Aorta (tissue), 5 donors: ENCODE results near the gene CISH. TPM values are rescaled to one million over a fixed set of nuclear protein-coding genes. Genes with fewer than 3 reads are reported as not detected.

Experiments
- ATAC-seq: fragments of 200-7000 bp; cut with Tn5 transposase; one replicate; pipeline ENCODE4 v1.9.1; 2022; ENCODE audit warnings: moderate library complexity; ENCODE audit not compliant: low FRiP score
- DNase-seq, 2 donors: peaks; one replicate each; pipeline ENCODE4 v3.0.0-alpha.2; 2020
- H3K27ac ChIP-seq, 2 donors: one replicate each; pipeline ENCODE4 v1.5.1; 2013; ENCODE audit warnings: low read length in 2 of 2, mild to moderate bottlenecking in 2 of 2, moderate library complexity in 2 of 2, control low read depth in 1 of 2, inconsistent platforms in 1 of 2, low read depth in 1 of 2
- H3K27me3 ChIP-seq, 2 donors: one replicate each; pipeline ENCODE4 v1.6.1; 2013; ENCODE audit warnings: control low read depth in 1 of 2, low read length in 1 of 2, mild to moderate bottlenecking in 1 of 2, moderate library complexity in 1 of 2; ENCODE audit not compliant: insufficient read depth in 2 of 2, control insufficient read depth in 1 of 2
- H3K36me3 ChIP-seq, 2 donors: one replicate each; pipeline ENCODE4 v1.6.1; 2013; ENCODE audit warnings: control low read depth in 1 of 2, low read length in 1 of 2, mild to moderate bottlenecking in 1 of 2; ENCODE audit not compliant: insufficient read depth in 2 of 2, control insufficient read depth in 1 of 2
- H3K4me1 ChIP-seq, 2 donors: one replicate each; pipeline ENCODE4 v1.6.1; 2013; ENCODE audit warnings: low read length in 2 of 2, control low read depth in 1 of 2, mild to moderate bottlenecking in 1 of 2, moderate library complexity in 1 of 2; ENCODE audit not compliant: insufficient read depth in 2 of 2, control insufficient read depth in 1 of 2
- H3K4me3 ChIP-seq, 2 donors: one replicate each; pipeline ENCODE4 v1.5.1; 2013; ENCODE audit warnings: low read length in 2 of 2, control low read depth in 1 of 2, mild to moderate bottlenecking in 1 of 2
- H3K9me3 ChIP-seq: one replicate; pipeline ENCODE4 v1.6.1; 2013; ENCODE audit warnings: mild to moderate bottlenecking, low read length; ENCODE audit not compliant: control insufficient read depth
- WGBS, 2 donors: extraction: QIAGEN DNeasy Blood & Tissue Kit; methylation state at CpG; one replicate each; pipeline ENCODE4 v1.1.7; 2013; 5-methylcytosine and 5-hydroxymethylcytosine counted together
- intact Hi-C, 2 donors: fragments of 100-400 bp; cut with DNase I; formaldehyde crosslinking; loops; one replicate each; pipeline versions ENCODE4 v1.14.2 to v1.15.0; 2022
- long read RNA-seq, 2 donors: library from polyadenylated mRNA; unstranded; transcript quantifications; one replicate each; pipeline ENCODE4 v2.0.0, GENCODE V29; 2020 to 2021
- polyA plus RNA-seq, 2 donors: library from polyadenylated mRNA; stranded (reverse); fragments of 200-250 nt; gene quantifications; one replicate each; pipeline ENCODE4 v1.2.3, GENCODE V29; 2013
- total RNA-seq, 2 donors: library from RNA; stranded (reverse); fragmentation: NEBNext Ultra II Directional; extraction: Animal tissue kit (Norgen Biotek cat#: 25700); gene quantifications; one replicate each; pipeline ENCODE4 v1.2.1, GENCODE V29; 2021
- donor health status: healthy with polysubstance abuse.
- donor health status: Bipolar disorder and iron deficiency.
- donor health status: DM: no; HTN: no; CAD: no.
- donor health status: DM: no; HTN: no; CAD: no.
- donor health status: DM: yes; HTN: yes; CAD: no.

Gene CISH, protein sequence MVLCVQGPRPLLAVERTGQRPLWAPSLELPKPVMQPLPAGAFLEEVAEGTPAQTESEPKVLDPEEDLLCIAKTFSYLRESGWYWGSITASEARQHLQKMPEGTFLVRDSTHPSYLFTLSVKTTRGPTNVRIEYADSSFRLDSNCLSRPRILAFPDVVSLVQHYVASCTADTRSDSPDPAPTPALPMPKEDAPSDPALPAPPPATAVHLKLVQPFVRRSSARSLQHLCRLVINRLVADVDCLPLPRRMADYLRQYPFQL
- total RNA-seq (10 to 100 TPM in 1 of 2 donors, 1 to 10 TPM in 1; 8.3 to 10.1 TPM), polyA plus RNA-seq (1 to 10 TPM; 1.5 to 3.6 TPM)
- long read RNA-seq, donor 1, full-length matches to known transcripts = 15 of 22 reads
- long read RNA-seq, donor 1, partial matches to known transcripts = 7 of 22 reads
- long read RNA-seq, donor 1, other reads (novel, unspliced or antisense) = 0 of 22 reads
- long read RNA-seq, donor 2, full-length matches to known transcripts = 1 of 2 reads
- long read RNA-seq, donor 2, partial matches to known transcripts = 1 of 2 reads
- long read RNA-seq, donor 2, other reads (novel, unspliced or antisense) = 0 of 2 reads

DNA sequence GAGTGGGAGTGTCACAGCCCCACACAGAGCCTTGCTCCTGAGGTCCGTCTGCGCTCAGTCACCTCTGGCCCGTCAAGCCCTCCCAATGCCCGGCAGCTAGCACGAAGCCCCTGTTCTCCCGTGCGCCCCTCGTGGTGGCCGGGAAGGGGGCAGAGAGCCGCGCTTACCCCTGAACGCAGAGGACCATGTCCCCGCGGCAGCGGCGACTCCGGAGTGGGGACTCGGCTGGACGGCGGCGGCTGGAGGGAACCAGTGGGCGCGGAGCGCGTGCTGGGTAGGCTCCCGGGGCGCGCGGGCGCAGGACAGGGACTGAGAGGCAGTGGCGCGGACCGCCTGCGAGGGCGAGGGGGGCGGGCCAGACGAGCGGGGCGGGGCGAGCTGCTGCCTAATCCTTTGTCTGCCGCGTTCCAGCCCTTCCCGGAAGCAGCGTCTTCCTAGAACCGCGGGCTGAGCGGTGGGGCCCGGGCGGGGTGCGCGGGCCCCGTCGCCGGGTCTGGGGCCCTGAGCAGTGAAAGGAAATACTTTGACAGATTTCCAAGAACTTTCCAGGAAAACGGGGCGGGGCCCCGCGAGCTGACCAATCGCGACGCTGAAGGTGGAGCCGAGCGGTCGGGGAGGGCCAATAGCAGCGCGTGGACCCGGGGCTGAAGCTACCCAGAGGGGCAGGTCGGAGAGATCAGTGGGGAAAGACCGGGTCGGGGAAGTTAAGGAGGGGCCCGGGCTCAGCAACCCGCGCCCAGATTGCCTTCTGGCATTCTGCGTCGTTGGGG, at the start of gene CISH:
TSS of gene CISH (minus strand) at position 311 of the 770 bp plus-strand sequence. CDS start at position 187, 124 bp downstream.
- peak; percentile 90 for ATAC-seq
- intact Hi-C loops = loop anchor here in 1 of 2 donors (1.0 to 5.0 kb wide), 3 partner anchors 9 to 259 kb away; partner anchors contain the start of genes CYB561D2 and NPRL2
- peak; percentile 97 to 98 for DNase-seq
- peak within 1 kb of the TSS in 1 of 2 donors; percentile 2 for H3K27ac ChIP-seq
- H3K27me3 ChIP-seq = no peaks in the 10 kb centered on the region
- H3K4me3 ChIP-seq = peak within 1 kb of the TSS; percentile 7 to 61
- H3K9me3 ChIP-seq = no peaks in the 10 kb centered on the region
- no peaks in the 10 kb centered on the region for H3K4me1 ChIP-seq
- no peaks in the 10 kb centered on the region for H3K36me3 ChIP-seq
- 0 to 2% methylated on average over 54 to 75 of the region's 75 CpGs for WGBS, 2 donors

DNA sequence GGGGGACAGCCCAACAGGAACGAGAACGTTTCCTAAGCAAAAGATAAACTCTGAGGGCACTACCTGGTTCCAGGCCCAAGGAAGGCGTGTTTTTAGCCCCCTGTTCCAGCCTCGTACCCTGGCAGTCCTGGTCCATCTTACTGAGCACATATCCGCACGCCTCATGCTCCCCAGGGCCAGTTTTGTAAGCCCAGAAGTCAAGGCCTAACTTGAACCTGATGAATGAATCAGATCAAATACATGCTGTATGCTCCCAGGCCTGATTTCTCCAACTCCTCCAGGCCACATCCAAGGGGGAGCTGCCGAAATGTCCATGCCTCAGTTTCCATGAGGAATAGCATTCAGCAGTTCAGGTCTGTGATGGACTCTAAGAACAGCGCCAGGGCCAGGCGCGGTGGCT, 48.8 kb upstream of the CISH start:
- DNase-seq = peak in 1 of 2 donors; percentile 46
- ATAC-seq = no peak
- 95 to 96% methylated on average over 10 of the region's 10 CpGs for WGBS, 2 donors
- intact Hi-C loops = no loop called here
- Histone ChIP-seq H3K4me3 (no peak overlapping the region), H3K27ac (no peak overlapping the region), H3K36me3 (no peaks in the 10 kb centered on the region), H3K27me3 (no peaks in the 10 kb centered on the region), H3K4me1 (no peaks in the 10 kb centered on the region), H3K9me3 (no peaks in the 10 kb centered on the region)

DNA sequence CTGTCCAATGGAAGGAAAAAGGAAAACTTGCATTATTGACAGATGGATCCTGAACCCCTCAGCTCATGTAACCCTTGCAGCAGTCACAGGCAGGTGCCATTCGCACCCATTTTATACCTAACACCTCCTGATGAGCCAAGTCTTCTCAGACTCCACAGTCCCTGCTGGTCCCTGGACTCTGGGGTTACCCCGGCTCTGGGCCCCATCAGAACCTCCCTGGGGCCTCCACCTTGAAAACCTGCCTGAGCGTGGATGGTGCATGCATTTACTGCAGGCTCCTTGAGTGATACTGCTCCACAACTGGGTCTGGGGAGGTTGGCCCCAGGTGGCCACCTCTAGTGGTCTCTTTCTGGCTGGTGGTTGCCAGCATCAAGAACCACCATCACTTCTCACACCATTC, 47.3 kb upstream of the CISH start:
- Histone ChIP-seq H3K27me3 (no peaks in the 10 kb centered on the region), H3K9me3 (no peaks in the 10 kb centered on the region), H3K4me1 (no peaks in the 10 kb centered on the region), H3K27ac (no peak overlapping the region), H3K36me3 (no peaks in the 10 kb centered on the region), H3K4me3 (no peak overlapping the region)
- intact Hi-C loops = no loop called here
- 95 to 96% methylated on average over 3 of the region's 3 CpGs for WGBS, 2 donors
- peak in 1 of 2 donors; percentile 51 for DNase-seq
- ATAC-seq = no peak

DNA sequence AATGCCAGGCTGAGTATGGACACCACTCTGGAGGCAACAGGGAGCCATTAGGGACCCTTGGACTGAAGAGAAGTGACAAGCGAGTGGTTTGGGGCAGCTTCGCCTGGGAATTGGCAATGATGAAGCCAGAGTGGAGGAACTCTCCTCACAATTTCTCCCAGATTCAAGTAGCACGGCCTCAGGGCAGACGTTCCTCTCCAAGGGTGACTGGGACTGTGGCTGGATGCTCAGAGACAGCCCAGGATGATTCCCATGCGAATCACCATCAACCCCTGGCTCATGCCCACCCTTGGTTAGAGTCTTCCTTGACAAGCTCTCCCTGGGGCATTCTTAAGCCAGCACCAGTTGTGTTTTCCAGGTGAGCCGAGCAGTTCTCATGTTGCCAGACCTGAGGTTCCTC, 46.8 kb upstream of the CISH start:
- Histone ChIP-seq H3K9me3 (no peaks in the 10 kb centered on the region), H3K27ac (no peak overlapping the region), H3K27me3 (no peaks in the 10 kb centered on the region), H3K36me3 (no peaks in the 10 kb centered on the region), H3K4me3 (no peak overlapping the region), H3K4me1 (no peaks in the 10 kb centered on the region)
- ATAC-seq = no peak
- intact Hi-C loops = no loop called here
- DNase-seq = peak in 1 of 2 donors; percentile 27
- WGBS, 2 donors = 92 to 95% methylated on average over 6 of the region's 6 CpGs

DNA sequence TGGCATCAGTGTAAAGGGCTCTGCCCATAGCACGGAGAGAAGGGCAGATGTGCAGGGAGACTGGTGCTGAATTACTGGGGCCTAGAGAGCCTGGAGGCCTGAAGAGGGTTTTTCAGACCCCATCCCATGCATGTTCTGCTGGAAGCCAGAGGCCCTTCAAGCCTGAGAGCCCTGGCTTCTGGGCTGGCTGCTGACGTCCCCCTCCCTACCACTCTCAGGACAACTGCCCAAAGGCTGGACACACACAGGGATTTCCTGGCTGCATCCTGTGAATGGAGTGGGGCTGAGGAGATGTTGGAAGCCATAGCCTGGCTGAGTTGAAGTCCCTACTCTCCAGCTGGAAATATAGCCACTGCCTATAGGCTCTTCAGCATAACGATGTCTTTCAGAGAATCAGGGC, 46.2 kb upstream of the CISH start:
- DNase-seq = peak in 1 of 2 donors; percentile 35
- Histone ChIP-seq H3K9me3 (no peaks in the 10 kb centered on the region), H3K4me1 (no peaks in the 10 kb centered on the region), H3K4me3 (no peak overlapping the region), H3K27ac (no peak overlapping the region), H3K27me3 (no peaks in the 10 kb centered on the region), H3K36me3 (no peaks in the 10 kb centered on the region)
- ATAC-seq = no peak
- intact Hi-C loops = no loop called here
- WGBS, 2 donors = 95 to 98% methylated on average over 3 of the region's 3 CpGs

DNA sequence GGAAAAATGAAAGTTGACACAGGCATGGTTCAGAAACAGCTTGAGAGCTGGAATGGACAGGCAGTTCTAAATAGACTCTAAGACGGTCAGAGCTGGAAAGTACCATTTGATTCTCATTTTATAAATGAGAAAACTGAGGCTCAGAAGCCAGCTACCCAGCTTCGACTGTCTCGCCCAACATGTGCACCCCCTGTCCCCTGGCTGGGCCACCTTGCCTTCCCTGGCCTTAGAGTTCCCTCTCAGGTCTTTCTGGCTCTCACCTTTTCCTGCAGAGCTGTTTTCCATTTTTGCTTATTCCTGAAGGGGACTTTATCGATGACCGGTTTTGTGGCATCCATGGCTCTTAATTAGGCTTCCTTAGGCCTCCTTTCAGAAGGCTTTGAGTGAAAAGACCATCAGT, 45.8 kb upstream of the CISH start:
- WGBS, 2 donors = 95 to 97% methylated on average over 5 of the region's 5 CpGs
- H3K27me3 ChIP-seq = no peaks in the 10 kb centered on the region
- intact Hi-C loops = no loop called here
- H3K36me3 ChIP-seq = no peaks in the 10 kb centered on the region
- no peak for ATAC-seq
- H3K27ac ChIP-seq = no peak overlapping the region
- no peaks in the 10 kb centered on the region for H3K4me1 ChIP-seq
- DNase-seq = peak in 1 of 2 donors; percentile 26
- no peaks in the 10 kb centered on the region for H3K9me3 ChIP-seq
- H3K4me3 ChIP-seq = no peak overlapping the region

DNA sequence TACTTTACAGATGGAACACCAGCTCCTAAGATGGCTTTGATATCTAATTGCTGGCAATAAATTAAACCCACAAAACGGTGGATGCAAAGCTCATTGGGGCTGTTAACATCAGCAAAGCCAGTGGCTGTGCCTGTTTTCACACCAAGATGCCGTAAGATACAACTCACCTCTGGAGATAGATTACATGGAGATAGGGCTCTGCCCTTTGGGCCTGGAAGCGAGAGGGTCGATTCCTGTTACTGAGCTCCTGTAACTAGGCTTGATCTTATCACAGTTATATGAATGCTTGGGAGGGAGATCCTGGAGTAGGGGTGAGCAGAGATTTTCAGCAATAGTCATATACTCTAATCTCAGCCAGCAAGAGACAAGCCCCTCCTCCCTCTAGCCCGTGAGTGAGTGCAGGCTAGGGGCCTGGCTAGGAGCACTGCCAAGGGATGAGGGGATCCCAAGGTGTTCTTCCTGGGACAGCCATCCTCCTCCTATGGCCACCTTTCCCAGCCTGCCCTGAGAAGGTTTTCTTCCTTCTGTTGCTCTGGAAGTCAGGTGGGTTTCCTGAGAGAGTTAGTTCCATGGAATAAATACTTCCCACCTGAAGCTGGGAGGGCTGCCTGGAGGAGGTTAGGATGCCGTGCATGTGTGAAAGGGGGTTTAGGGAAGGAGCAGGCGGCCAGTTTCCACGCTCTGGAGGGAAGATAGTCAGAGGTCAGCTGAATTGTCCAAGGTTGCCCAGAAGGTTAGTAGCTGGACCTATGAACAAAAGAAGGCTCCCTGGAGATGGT, 45.0 kb upstream of the CISH start:
- H3K27ac ChIP-seq = no peak overlapping the region
- H3K27me3 ChIP-seq = no peaks in the 10 kb centered on the region
- intact Hi-C loops = no loop called here

More for the DNA sequence above, 45.0 kb upstream of the CISH start:
- Histone ChIP-seq H3K9me3 (no peaks in the 10 kb centered on the region), H3K4me1 (no peaks in the 10 kb centered on the region), H3K36me3 (no peaks in the 10 kb centered on the region), H3K4me3 (no peak overlapping the region)
- 69 to 75% methylated on average over 8 of the region's 8 CpGs for WGBS, 2 donors
- ATAC-seq (no peak), DNase-seq (peak in 1 of 2 donors; percentile 21)
